Hepatocyte (in vitro differentiated cells): ENCODE measurements around the gene LIMS1. TPM values are rescaled to one million over a fixed set of nuclear protein-coding genes. Genes with fewer than 3 reads are reported as not detected.
"Not testable (repeated sequence)": the region's sequence is repeated elsewhere in the genome, so short reads cannot be mapped to it uniquely, and the experiment has no call there.

Experiments used
- DNase-seq: peaks from one replicate; pipeline ENCODE4 v3.0.0-alpha.2; 2016; ENCODE audit warnings: low spot score
- H2AFZ ChIP-seq: fragments of 200-600 bp; sonication (generic); 2 replicates; pipeline ENCODE4 v1.6.0; 2016; ENCODE audit warnings: antibody characterized with exemption, mild to moderate bottlenecking
- H3K27ac ChIP-seq: fragments of 200-600 bp; sonication (generic); 2 replicates; pipeline ENCODE4 v1.5.1; 2016; ENCODE audit warnings: mild to moderate bottlenecking
- H3K27me3 ChIP-seq: fragments of 200-600 bp; sonication (generic); 2 replicates; pipeline ENCODE4 v1.6.1; 2016
- H3K36me3 ChIP-seq: fragments of 200-600 bp; sonication (generic); replicated peaks from 2 replicates; pipeline ENCODE4 v1.5.1; 2016; ENCODE audit warnings: low read depth; ENCODE audit not compliant: insufficient read depth
- H3K4me1 ChIP-seq: fragments of 200-600 bp; sonication (generic); 2 replicates; pipeline ENCODE4 v1.5.1; 2016; ENCODE audit warnings: mild to moderate bottlenecking, moderate library complexity; ENCODE audit not compliant: insufficient read depth
- H3K4me2 ChIP-seq: fragments of 200-600 bp; sonication (generic); 2 replicates; pipeline ENCODE4 v1.6.0; 2016
- H3K4me3 ChIP-seq: fragments of 200-600 bp; sonication (generic); 2 replicates; pipeline ENCODE4 v1.5.1; 2016; ENCODE audit warnings: mild to moderate bottlenecking
- H3K79me2 ChIP-seq: fragments of 200-600 bp; sonication (generic); 2 replicates; pipeline ENCODE4 v1.6.0; 2017; ENCODE audit warnings: mild to moderate bottlenecking
- H3K9me2 ChIP-seq: fragments of 200-600 bp; sonication (generic); replicated peaks from 2 replicates; pipeline ENCODE4 v1.6.0; 2017; ENCODE audit warnings: mild to moderate bottlenecking; ENCODE audit not compliant: insufficient read depth
- H3K9me3 ChIP-seq: fragments of 200-600 bp; sonication (generic); 2 replicates; pipeline ENCODE4 v1.5.1; 2016; ENCODE audit warnings: low read depth, mild to moderate bottlenecking
- H4K20me1 ChIP-seq: fragments of 200-600 bp; sonication (generic); 2 replicates; pipeline ENCODE4 v1.6.0; 2016; ENCODE audit warnings: mild to moderate bottlenecking; ENCODE audit not compliant: insufficient read depth, poor library complexity, severe bottlenecking
- EZH2 ChIP-seq: fragments of 200-600 bp; sonication (generic); IDR thresholded peaks from 2 replicates; pipeline ENCODE4 v1.6.1; 2016; ENCODE audit warnings: antibody characterized with exemption, mild to moderate bottlenecking, borderline replicate concordance
- EZH2phosphoT487 ChIP-seq: fragments of 200-600 bp; sonication (generic); IDR thresholded peaks from one replicate; pipeline ENCODE4 v1.6.1; 2018; ENCODE audit warnings: antibody characterized with exemption, mild to moderate bottlenecking, low read depth, moderate library complexity; ENCODE audit not compliant: unreplicated experiment, severe bottlenecking
- WGBS: methylation state at CpG from one replicate; pipeline ENCODE4 v1.1.6; 2016; ENCODE audit warnings: low lambda C conversion rate; ENCODE audit errors: missing lambda C conversion rate; 5-methylcytosine and 5-hydroxymethylcytosine counted together
- polyA plus RNA-seq: library from polyadenylated mRNA; unstranded; fragments of >200 nt; fragmentation: Nextera tagmentation; extraction: Ambion mirVana; gene quantifications from 2 replicates; pipeline ENCODE4 v1.2.1, GENCODE V29; 2016
- total RNA-seq: library from RNA; depleted of rRNA; stranded (reverse); fragments of >200 nt; gene quantifications from 2 replicates; pipeline ENCODE4 v1.2.3, GENCODE V29; 2014
- TF ChIP-seq, protein P1 (sequence below): fragments of 200-600 bp; sonication (generic); IDR thresholded peaks from 2 replicates; pipeline ENCODE4 v1.5.1; 2016; ENCODE audit warnings: antibody characterized with exemption, mild to moderate bottlenecking; ENCODE audit not compliant: poor library complexity

LIMS1 gene
- total and polyA plus RNA-seq, 2 experiments from 2014 or later: 40.0 to 102 TPM

DNA sequence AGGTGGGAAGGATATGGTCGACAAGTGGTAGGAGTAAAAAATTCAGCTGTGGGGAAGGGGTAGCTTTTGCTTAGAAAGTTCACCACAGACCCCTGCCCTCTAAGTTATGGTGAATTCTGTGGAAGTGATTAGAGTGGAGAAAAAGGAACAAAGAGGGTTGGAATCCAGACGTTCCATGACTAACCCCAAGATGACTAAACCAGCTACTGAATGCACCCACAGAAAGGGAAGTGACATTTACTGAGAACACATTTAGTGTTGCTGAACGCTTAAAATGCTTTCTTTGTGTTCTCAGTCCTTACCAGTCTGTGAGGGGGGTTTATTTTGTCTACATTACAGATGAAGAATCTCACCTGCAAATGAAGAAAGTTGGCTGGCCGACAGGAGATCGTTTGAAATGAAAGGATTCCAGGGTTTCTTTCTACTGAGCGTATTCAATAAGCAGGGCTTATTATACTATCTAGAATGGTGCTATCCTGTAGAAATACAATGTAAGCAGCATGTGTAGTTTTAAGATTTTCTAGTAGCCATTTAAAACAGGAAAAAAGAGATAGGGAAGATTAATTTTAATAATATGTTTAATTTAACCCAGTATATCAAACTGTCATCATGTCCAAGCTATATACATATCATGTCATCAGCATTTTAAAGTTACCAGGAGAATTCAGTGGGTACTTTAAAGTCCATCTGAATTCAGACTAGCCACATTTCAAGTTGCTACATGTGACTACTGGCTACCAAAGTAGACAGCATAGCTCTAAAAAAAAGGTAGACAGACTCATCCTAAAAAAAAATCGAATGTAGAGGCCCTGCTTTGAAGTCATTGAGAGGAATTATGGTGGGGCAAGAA is 60.1 kb downstream of the LIMS1 start:
- Histone ChIP-seq H3K27ac (peak overlapping the region; percentile 76), H3K27me3 (no peaks in the 10 kb centered on the region), H3K36me3 (no peaks in the 10 kb centered on the region), H2AFZ (no peak overlapping the region), H3K4me2 (peak overlapping the region; percentile 6), H3K4me3 (no peak overlapping the region), H3K9me2 (no peaks in the 10 kb centered on the region), H4K20me1 (peaks cover 8% of the 10 kb centered on the region), H3K9me3 (no peaks in the 10 kb centered on the region), H3K79me2 (peaks cover 76% of the 10 kb centered on the region), H3K4me1 (peaks cover 34% of the 10 kb centered on the region)
- WGBS: 72% methylated on average over 7 of the region's 7 CpGs
- no peak for TF ChIP-seq EZH2phosphoT487
- TF ChIP-seq EZH2: no peak
- TF ChIP-seq, protein P1, sequence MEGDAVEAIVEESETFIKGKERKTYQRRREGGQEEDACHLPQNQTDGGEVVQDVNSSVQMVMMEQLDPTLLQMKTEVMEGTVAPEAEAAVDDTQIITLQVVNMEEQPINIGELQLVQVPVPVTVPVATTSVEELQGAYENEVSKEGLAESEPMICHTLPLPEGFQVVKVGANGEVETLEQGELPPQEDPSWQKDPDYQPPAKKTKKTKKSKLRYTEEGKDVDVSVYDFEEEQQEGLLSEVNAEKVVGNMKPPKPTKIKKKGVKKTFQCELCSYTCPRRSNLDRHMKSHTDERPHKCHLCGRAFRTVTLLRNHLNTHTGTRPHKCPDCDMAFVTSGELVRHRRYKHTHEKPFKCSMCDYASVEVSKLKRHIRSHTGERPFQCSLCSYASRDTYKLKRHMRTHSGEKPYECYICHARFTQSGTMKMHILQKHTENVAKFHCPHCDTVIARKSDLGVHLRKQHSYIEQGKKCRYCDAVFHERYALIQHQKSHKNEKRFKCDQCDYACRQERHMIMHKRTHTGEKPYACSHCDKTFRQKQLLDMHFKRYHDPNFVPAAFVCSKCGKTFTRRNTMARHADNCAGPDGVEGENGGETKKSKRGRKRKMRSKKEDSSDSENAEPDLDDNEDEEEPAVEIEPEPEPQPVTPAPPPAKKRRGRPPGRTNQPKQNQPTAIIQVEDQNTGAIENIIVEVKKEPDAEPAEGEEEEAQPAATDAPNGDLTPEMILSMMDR: no peak
- no peak for DNase-seq

DNA sequence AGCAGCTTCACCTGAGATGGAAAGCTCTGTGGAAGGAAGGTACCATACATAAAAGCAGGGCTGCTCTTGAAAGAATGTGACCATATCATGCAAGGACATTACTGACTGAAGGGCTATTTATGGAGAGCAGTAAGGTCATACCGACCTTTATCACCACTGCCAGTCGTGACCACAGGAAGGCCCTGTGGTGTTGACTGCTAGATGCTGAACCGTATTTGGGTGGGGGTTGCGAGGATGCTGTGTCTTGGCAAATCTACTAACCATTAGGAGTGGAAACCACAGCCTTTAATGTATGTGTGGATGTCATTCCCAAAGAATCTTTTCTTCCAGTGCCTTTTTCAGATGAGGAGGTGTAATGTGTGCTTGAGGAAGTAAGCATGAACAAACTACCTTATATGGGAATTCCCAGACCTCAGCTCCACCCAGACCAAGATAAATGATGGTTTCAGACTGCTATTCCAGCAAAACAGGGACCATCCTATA is 60.8 kb downstream of the LIMS1 start:
- WGBS: 60% methylated on average over 4 of the region's 4 CpGs
- no peak overlapping the region for H3K4me2 ChIP-seq

DNA sequence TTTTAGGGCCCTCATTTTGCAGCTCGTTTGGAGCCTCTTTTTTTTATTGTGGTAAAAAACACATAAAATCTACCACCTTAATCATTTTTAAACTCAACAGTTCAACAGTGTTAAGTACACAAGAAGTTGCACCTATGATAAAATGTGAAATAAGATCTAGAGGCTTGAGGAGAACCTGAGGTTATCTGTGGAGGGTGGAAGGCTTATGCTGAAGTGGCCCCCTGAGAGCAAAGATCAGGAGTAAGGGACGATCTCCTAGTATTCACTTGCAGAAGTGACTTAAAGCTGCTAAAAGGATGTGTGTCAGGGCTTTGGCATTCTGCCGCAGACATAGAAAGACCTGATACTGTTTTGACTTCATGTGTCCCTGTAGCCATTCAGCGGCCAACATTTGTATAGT is 61.5 kb downstream of the LIMS1 start:
- 48% methylated on average over 4 of the region's 4 CpGs for WGBS
- peaks cover 30% of the 10 kb centered on the region for H3K4me1 ChIP-seq

More for the DNA sequence above, 60.8 kb downstream of the LIMS1 start:
- Histone ChIP-seq H3K36me3 (no peaks in the 10 kb centered on the region), H3K4me1 (peaks cover 30% of the 10 kb centered on the region), H3K4me3 (no peak overlapping the region), H4K20me1 (peaks cover 8% of the 10 kb centered on the region), H3K9me3 (no peaks in the 10 kb centered on the region), H3K79me2 (peaks cover 70% of the 10 kb centered on the region), H2AFZ (no peak overlapping the region), H3K27me3 (no peaks in the 10 kb centered on the region), H3K9me2 (no peaks in the 10 kb centered on the region), H3K27ac (peak overlapping the region; percentile 76)
- no peak for DNase-seq
- TF ChIP-seq EZH2 (no peak), EZH2phosphoT487 (no peak)
- TF ChIP-seq, protein P1: no peak

DNA sequence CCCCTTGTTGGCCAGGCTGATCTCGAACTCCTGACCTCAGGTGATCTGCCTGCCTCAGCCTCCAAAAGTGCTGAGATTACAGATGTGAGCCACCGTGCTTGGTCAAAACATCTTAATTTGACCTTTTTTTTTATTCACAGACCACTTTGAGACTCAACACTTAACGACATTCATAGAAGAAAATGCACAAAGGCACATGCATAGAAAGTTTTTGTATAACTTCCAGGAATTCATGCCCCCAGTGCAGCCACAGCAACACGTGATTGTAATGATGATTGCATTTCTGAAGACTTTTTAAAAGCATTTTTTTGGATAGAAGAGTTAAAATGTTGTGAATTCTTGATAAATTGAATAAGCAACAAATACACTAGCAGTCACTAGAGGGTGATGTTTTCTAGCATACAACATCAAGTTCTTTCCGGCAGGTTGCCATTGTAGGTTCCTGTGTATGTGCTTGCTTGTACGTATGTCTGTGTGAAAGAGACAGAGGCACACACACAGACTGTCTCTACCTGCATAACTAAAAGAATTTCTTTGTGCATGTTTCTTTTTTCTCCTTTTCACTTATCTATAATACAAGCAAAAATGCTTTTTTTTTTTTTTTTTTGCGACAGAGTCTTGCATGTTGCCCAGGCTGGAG is 63.0 kb downstream of the LIMS1 start:
- not testable (repeated sequence) for H3K27ac ChIP-seq, H3K9me3 ChIP-seq, H2AFZ ChIP-seq, H3K4me2 ChIP-seq, DNase-seq, H3K4me3 ChIP-seq, H3K9me2 ChIP-seq, H3K36me3 ChIP-seq, H4K20me1 ChIP-seq, H3K27me3 ChIP-seq
- WGBS: 80% methylated on average over 7 of the region's 7 CpGs
- H3K4me1 ChIP-seq: peaks cover 30% of the 10 kb centered on the region
- H3K79me2 ChIP-seq: peaks cover 68% of the 10 kb centered on the region

More for the DNA sequence above, 61.5 kb downstream of the LIMS1 start:
- H3K36me3 ChIP-seq, H3K27me3 ChIP-seq, H2AFZ ChIP-seq, DNase-seq, H3K9me3 ChIP-seq, H4K20me1 ChIP-seq, H3K4me3 ChIP-seq, H3K9me2 ChIP-seq: not testable (repeated sequence)
- H3K4me2 ChIP-seq: peak overlapping the region; percentile 1
- peak overlapping the region; percentile 76 for H3K27ac ChIP-seq
- peaks cover 68% of the 10 kb centered on the region for H3K79me2 ChIP-seq

DNA sequence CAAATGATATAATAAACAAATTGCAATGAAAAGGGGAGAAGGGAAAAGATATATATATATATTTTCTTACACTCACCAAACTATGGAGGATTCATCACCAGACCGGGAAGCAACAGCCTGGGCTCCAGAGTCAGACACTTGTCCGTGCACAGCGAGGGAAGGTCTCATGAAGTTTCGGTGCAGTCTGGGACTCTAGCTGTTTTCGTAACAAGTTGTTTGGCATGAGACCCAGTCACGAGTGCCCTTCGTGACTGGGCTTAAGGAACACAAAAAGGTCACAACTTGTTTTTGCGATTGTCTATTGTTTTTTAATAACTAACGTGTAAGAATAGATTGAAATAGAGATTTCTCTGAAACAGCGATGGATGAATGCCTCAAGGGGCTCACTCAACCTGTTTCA is 66.9 kb downstream of the LIMS1 start:
- not testable (repeated sequence) for H3K4me3 ChIP-seq, H3K9me3 ChIP-seq, H3K36me3 ChIP-seq, H2AFZ ChIP-seq, H4K20me1 ChIP-seq, H3K27me3 ChIP-seq, H3K9me2 ChIP-seq, H3K4me1 ChIP-seq, DNase-seq, H3K4me2 ChIP-seq, H3K27ac ChIP-seq
- H3K79me2 ChIP-seq: peaks cover 80% of the 10 kb centered on the region
- WGBS: 96% methylated on average over 10 of the region's 10 CpGs
